Medulla oblongata (tissue), 1 donor: ENCODE measurements around the gene EXTL2.
"Not testable (repeated sequence)": the region's sequence is repeated elsewhere in the genome, so short reads cannot be mapped to it uniquely, and the experiment has no call there.

Experiments
- DNase-seq: peaks from one replicate; pipeline ENCODE4 v3.0.0-alpha.2; 2015; ENCODE audit errors: extremely low spot score

EXTL2 gene, protein sequence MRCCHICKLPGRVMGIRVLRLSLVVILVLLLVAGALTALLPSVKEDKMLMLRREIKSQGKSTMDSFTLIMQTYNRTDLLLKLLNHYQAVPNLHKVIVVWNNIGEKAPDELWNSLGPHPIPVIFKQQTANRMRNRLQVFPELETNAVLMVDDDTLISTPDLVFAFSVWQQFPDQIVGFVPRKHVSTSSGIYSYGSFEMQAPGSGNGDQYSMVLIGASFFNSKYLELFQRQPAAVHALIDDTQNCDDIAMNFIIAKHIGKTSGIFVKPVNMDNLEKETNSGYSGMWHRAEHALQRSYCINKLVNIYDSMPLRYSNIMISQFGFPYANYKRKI

GRCh38 chr1:100894603-100895539 lies at the start of gene EXTL2:
EXTL2 (minus strand) TSS chr1:100894842; CDS start chr1:100888757, 6,085 bp downstream.
- peak; percentile 91 for DNase-seq

GRCh38 chr1:100943533-100943932 lies 48.9 kb upstream of the EXTL2 start:
- no peak for DNase-seq

DNA sequence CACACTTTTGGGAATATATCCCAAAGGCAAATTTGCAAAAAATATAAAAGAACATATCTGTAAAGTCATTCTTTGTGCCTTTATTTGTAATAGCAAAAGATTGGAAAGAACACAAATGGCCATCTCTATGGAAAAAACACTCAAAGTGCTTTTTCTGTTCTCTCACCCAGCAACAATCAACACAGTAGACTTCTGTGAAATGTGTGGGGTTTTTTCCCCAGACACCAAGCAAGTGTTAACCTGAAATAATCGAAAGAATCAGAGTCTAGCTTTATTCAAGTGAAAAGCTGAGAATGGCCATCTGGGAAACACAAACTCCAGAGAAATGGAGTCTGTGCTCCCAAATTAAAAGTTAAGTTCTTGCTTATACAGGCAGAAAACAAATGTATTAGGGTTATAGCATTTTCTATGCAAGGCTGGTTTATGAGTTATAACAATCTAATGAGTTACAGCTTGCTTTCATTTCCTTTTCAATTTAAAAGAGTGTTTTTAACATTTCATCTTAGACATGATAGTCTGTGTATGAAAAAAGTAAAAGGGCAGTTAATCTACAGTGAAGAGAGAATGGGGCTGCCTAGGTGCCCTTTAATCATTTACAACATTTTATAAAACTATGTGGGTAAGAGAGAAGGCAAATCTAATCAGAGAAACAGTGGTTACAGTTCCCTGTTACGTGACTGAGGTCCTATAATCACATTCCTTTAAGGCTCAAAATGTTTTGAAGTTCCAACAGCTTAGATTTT lies 47.8 kb upstream of the EXTL2 start:
- DNase-seq: no peak

GRCh38 chr1:100941580-100942216 lies 47.1 kb upstream of the EXTL2 start:
- no peak for DNase-seq

DNA sequence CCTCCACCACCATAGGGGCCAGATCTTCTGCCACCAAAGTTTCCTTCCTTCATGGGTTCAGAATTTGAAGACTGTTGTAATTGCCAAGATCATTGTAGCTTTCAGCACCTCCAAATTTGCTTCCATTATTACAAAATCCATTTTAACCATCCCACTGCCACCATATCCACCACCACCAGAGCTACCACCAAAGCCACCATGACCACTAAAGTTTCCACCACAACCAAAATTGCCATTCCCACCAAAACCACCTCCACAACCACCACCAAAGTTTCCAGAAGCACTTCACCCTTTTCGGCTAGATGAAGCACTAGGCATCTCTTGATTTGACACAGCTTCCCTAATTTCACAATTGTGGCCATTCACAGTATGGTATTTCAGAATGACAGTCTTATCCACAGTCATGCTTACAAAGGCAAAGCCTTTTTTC lies 46.5 kb upstream of the EXTL2 start:
- no peak for DNase-seq

GRCh38 chr1:100936194-100936967 lies 41.7 kb upstream of the EXTL2 start:
- DNase-seq: no peak

DNA sequence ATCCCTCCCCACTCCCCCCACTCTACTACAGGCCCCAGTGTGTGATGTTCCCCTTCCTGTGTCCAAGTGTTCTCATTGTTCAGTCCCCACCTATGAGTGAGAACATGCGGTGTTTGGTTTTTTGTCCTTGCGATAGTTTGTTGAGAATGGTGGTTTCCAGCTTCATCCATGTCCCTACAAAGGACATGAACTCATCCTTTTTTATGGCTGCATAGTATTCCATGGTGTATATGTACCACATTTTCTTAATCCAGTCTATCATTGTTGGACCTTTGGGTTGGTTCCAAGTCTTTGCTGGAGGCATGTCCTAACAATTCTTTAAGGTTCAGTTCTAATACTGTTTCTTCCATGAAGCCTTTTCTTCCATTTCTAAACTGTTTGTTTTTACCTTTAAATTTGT lies 38.9 kb upstream of the EXTL2 start:
- not testable (repeated sequence) for DNase-seq

DNA sequence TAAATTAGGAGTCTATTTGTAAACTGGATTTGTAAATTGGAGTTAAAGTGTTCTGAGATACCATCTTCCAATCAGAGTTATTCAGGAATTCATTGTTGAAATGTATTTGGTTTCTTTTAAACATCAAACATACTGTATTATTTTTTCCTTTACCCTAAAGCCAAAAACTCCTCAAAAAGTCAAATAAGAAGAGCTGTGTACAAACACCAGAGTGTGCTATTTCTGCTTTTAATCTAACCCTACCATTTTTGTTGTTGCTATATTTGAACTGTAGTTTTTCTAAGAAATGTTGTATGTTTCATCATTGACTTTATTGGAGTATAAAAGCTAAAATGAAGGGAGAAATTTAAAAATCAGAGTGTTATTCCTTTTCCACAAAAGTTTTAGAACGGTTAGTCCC lies 37.1 kb upstream of the EXTL2 start:
- no peak for DNase-seq

- no peak for DNase-seq
These were observed 35.9 kb upstream of the EXTL2 start for GRCh38 chr1:100930494-100930893.

GRCh38 chr1:100928128-100928527 lies 33.5 kb upstream of the EXTL2 start:
- no peak for DNase-seq

- DNase-seq: no peak
These were observed 32.6 kb upstream of the EXTL2 start for GRCh38 chr1:100927276-100927675.

- DNase-seq: no peak
These were observed 31.6 kb upstream of the EXTL2 start for GRCh38 chr1:100926240-100926639.

DNA sequence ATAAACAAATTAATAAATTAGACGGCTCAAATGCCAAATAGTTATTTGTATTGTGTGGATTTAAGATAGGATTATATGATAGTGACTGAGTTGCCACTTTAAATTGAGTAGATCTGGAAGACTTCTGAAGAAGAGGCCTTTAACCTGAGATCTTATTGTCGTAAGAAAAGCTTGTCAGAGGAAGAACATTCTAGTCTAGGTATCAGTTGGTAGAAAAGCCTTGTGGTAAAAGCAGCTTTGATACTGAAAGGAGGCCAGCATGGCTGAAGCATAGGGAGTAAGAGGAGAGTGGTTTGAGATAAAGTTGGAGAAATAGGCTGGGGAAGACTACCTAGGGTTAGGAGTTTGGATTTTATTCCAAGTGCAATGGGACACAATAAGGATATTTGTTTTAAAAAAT lies 30.3 kb upstream of the EXTL2 start:
- DNase-seq: no peak

DNA sequence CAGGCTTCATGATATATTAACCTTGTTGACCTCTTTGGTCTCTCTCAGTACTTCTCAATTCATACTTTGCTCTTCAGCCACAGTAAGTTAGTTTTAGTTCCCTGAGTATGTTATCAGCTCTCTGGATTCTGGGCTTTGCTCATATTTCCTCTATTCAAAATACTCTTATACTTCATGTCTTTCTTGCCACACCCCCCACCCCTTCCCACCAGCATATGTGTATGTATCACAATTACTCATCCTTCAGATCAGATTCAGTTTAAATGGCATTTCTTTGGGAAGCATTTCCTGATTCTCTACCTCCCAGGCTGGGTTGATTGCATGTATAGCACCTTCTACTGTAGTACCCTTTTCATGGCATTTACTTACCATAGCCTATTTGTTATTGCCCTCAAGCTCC lies 29.6 kb upstream of the EXTL2 start:
- DNase-seq: no peak

DNA sequence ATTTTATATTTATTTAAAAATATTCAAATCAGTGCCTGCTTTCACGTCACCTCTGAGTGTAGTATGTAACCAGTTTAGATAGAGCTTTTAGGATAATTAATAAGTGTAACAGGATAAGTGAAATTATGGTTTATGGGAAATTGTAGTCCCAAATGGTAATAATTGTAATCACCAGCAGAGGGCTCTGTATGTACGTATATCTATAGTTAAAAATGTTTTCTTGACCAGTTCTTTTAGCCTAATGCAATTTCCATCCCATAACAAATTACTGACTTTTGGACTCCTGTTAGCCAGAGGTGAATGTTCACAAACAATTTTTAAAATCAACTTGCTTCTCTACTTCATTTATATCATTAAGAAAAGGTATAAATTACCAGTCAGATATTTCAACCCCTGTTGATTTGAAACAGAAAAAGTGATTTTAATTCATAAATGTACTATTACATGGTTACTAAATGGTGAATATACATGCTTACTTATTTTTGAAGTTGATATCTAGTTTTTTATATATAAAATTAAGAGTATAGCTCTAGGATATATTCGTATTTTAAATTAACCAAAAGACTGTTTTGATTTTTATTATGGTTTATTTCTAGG lies 26.6 kb upstream of the EXTL2 start:
- DNase-seq: peak; percentile 69

DNA sequence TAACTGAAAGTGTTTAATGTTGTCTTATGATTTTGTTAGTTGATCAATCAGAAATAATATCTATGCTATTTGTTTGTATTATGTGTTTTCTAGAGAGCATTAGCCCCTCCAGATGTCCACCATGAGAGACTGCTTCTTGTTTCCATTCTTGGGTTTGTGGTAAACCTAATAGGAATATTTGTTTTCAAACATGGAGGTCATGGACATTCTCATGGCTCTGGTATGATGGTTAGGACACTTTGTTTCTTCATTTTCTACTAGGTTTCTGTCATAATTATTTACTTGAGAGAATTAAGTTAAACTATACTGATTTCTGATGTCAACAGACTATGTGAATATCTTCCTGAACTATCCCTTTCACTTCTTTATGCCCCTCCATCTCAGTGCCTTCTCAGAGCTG lies 17.4 kb upstream of the EXTL2 start:
- no peak for DNase-seq

DNA sequence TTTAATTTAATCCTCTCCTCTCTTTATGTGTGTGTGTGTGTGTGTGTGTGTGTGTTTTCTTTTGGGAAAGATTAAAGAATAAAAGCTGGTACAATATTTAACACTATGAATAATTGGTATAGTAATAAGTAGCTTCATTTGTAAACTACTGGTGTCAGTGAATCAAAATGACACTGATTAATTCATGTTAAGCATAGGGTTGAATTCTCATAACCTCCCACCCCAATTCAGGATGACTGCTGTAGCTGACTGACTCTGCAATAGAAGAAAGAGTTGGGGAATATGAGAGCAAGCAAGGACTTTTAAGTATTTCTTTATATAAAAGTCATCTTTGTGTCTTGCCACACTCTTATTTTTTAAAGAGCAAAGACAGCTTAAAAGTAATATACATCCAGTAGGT lies 14.4 kb upstream of the EXTL2 start:
- no peak for DNase-seq

DNA sequence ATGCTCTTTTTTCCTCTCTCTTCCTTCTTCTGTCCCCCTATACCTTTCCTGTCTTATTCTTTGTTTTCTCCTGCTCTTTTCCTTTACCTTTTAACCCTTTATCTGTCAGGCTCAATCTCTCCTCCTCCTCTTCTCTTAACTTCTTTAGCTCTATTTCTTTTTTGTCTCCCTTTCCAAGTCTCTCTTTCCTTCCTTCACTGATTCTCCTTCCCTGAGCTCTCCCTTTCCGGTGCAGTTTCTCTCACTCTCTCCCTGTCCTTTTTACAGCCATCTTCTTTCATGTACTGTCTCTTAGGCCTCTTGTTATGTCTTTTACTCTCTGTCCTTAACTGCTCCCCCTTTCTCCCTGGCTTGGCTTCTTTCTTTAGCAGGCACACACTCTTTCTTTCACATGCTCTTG lies 13.2 kb upstream of the EXTL2 start:
- no peak for DNase-seq

- DNase-seq: no peak
These were observed 10.5 kb upstream of the EXTL2 start for GRCh38 chr1:100905181-100905580.

- no peak for DNase-seq
These were observed 9.9 kb upstream of the EXTL2 start for GRCh38 chr1:100904528-100904927.

DNA sequence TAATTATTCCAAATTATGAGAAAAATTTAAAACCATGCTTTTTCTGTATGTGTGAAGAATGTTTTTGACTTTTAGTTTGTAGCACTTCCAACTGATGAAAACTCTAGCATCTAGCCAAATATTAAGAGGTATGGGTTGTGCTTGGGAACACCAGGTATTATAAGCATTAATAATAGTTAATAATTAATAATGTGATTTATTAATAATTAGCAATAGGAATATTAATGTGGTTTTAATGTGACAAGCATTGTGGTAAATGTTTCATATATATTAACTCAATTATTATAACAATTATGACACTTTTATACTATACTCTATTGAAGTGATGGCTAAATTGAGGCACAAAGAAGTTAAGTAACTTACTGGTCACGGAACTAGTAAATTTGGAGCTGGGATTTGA lies 9.1 kb upstream of the EXTL2 start:
- DNase-seq: no peak
